SK-N-MC (cell line): ENCODE results near the gene RIPK1.

Experiments used
- EZH2 ChIP-seq: fragments of 200-600 bp; sonication (generic); IDR thresholded peaks from one replicate; pipeline ENCODE4 v1.6.1; 2017; ENCODE audit warnings: antibody characterized with exemption
- FOXP2 ChIP-seq: optimal IDR thresholded peaks from 2 replicates; pipeline ENCODE3; 2011; ENCODE audit warnings: mild to moderate bottlenecking, moderate library complexity; ENCODE audit not compliant: insufficient read depth; ENCODE audit errors: extremely low read length, control extremely low read depth
- POLR2AphosphoS5 ChIP-seq: IDR thresholded peaks from 2 replicates; pipeline ENCODE4 v1.6.1; 2012; ENCODE audit warnings: mild to moderate bottlenecking, low read depth, low read length, borderline replicate concordance

DNA sequence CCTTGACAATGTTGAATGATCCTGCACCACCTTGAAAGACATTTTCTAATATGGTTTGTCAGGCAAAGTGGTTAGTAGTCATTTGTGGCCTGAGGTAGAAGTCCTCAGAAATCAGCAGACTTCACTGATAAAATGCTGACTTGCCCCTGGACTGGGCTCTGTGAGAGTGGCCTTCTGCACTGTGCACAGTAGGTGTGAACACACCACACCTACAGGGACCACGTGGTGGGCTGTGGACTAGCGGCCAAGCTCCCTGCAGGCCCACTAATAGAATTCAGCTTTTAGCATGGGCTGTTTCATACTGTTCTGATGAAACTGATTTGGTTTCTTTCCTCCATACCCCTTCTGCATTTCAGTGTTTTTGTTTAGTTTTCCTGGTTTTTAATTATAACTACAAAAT, 57.5 kb downstream of the RIPK1 start:
- no peak for TF ChIP-seq EZH2
- TF ChIP-seq POLR2AphosphoS5, result no peak
- no peak for TF ChIP-seq FOXP2
